Ectodermal cell (in vitro differentiated cells): ENCODE results near the gene HIVEP3. TPM values are rescaled to one million over a fixed set of nuclear protein-coding genes. Genes with fewer than 3 reads are reported as not detected.
"Not testable (repeated sequence)": the region's sequence is repeated elsewhere in the genome, so short reads cannot be mapped to it uniquely, and the experiment has no call there.

Source experiments
- H3K27ac ChIP-seq: 2 replicates; pipeline ENCODE4 v1.7.0; 2013; ENCODE audit warnings: mild to moderate bottlenecking, low read depth, low read length; ENCODE audit not compliant: insufficient read depth, poor library complexity, severe bottlenecking
- H3K27me3 ChIP-seq: 2 replicates; pipeline ENCODE4 v1.7.0; 2013; ENCODE audit warnings: mild to moderate bottlenecking, low read length; ENCODE audit not compliant: insufficient read depth, control insufficient read depth, poor library complexity, severe bottlenecking
- H3K36me3 ChIP-seq: one replicate; pipeline ENCODE4 v1.7.0; 2013; ENCODE audit warnings: low read length; ENCODE audit not compliant: control insufficient read depth, insufficient read depth
- H3K4me1 ChIP-seq: one replicate; pipeline ENCODE4 v1.7.0; 2013; ENCODE audit warnings: low read length; ENCODE audit not compliant: control insufficient read depth, insufficient read depth
- H3K4me3 ChIP-seq: 2 replicates; pipeline ENCODE4 v1.7.0; 2013; ENCODE audit warnings: low read depth, low read length, control low read depth; ENCODE audit not compliant: insufficient read depth
- H3K9me3 ChIP-seq: 2 replicates; pipeline ENCODE4 v1.7.0; 2013; ENCODE audit warnings: mild to moderate bottlenecking, low read length, moderate library complexity; ENCODE audit not compliant: control insufficient read depth
- WGBS, 2 experiments: methylation state at CpG; one replicate each; pipeline ENCODE4 v1.1.7; 2013; ENCODE audit warnings: missing lambda C conversion rate in 2 of 2; 5-methylcytosine and 5-hydroxymethylcytosine counted together
- polyA plus RNA-seq, 4 experiments: library from polyadenylated mRNA; stranded (reverse); fragments of 50-300 nt; gene quantifications; one replicate each; pipeline ENCODE4 v1.2.3, GENCODE V29; 2013

Gene HIVEP3
- polyA plus RNA-seq (2013, experiment 1 of 4): 0.85 TPM
- 0.75 TPM for polyA plus RNA-seq (2013, experiment 2 of 4)
- polyA plus RNA-seq (2013, experiment 3 of 4): 1.0 TPM
- polyA plus RNA-seq (2013, experiment 4 of 4): 1.1 TPM

DNA sequence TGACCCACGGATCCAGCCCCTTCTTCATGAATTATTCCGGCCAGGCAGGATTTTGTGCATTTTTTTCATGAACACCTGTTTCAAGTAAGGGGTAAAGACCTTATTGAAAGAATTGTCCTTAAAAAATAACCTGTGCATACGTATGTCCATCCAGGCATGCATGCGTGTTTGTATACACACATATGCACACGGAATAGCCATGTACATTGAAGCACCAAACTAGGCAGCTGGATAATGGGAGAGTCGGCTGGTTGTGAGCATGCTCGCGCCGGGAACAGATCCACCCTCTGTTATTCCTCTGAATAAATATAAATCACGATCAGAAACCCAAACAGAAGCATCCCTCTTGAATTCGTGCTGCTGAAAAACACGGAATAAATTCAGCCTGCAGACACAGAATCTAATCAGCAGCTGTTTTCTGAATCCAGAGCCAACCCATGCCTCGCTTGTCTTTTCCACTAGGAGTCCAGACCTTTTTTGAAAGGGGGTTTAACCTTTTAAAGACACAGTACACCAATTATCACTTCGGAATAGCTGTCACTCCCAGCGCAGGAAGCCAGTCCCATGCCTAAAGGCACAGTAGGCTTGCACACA is at the start of gene HIVEP3:
TSS of gene HIVEP3 (minus strand) at position 473 of the 594 bp plus-strand sequence.
- H3K27me3 ChIP-seq: peaks cover 40% of the 10 kb centered on the region
- 7 to 10% methylated on average over 14 to 15 of the region's 15 CpGs for WGBS, 2 experiments
- H3K36me3 ChIP-seq: no peaks in the 10 kb centered on the region
- H3K4me3 ChIP-seq: peak within 1 kb of the TSS; percentile 60
- no peak within 1 kb of the TSS for H3K27ac ChIP-seq
- H3K4me1 ChIP-seq: peaks cover 37% of the 10 kb centered on the region
- H3K9me3 ChIP-seq: no peaks in the 10 kb centered on the region

DNA sequence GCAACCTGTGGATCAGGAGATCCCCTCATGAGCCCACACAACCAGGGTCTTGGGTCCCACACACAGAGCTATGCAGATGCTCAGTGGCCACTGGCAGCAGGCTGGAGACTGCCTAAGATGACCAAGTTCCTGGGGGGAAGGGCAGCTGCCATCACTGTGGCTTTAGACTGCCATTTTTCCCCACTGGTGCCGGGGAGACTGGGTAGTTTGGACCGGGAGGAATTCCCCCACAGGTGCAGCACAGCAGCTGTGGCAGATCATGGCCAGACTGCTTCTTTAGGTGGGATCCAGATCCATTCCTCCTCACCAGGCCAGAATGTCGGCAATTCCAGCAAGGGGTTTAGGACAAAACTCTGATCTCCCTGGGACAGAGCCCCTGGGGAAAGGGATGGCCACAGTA is 45.7 kb upstream of the HIVEP3 start:
- 89 to 94% methylated on average over 3 of the region's 3 CpGs for WGBS, 2 experiments
- H3K9me3 ChIP-seq: no peaks in the 10 kb centered on the region

GRCh38 chr1:41963636-41964035 is 44.9 kb upstream of the HIVEP3 start:
- Histone ChIP-seq H3K9me3 (no peaks in the 10 kb centered on the region), H3K4me1 (no peaks in the 10 kb centered on the region)
- 90 to 98% methylated on average over 5 to 6 of the region's 6 CpGs for WGBS, 2 experiments

More for the DNA sequence above, 45.7 kb upstream of the HIVEP3 start:
- Histone ChIP-seq H3K27ac (no peak overlapping the region), H3K4me1 (no peaks in the 10 kb centered on the region), H3K36me3 (no peaks in the 10 kb centered on the region), H3K4me3 (no peak overlapping the region), H3K27me3 (no peaks in the 10 kb centered on the region)

DNA sequence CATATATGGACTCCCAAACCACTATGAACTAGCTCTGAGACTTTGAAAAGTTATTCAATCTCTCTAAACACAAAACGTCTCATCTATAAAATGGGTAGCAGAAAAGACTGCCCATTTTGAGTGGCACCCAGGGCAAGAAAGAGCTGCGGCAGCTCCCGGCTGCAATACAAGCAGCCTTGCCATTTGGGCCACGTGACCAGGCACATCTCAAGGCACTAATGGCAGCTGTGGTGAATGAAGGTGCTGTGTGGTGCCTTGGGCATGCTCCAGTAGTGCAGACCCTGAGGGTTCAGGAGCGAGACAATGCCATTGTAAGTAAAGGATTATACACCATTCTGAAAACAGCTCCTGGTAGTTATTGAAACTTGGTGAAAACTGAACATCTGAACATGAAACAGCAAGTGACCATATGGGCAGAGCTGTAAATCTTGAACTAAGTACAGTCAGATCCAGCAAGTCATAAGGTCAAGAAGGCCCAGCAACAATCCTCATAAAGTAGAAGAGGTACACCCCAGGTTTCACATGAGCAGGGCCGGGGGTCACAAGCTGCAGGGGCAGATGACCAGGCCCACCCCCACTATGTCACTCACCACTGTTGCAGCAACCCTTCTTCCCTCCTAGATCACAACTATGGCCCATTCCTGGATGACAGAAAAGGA is 39.4 kb upstream of the HIVEP3 start:
- Histone ChIP-seq H3K9me3 (no peaks in the 10 kb centered on the region), H3K4me1 (peaks cover 6% of the 10 kb centered on the region), H3K27me3 (no peaks in the 10 kb centered on the region), H3K36me3 (no peaks in the 10 kb centered on the region), H3K4me3 (no peak overlapping the region), H3K27ac (no peak overlapping the region)
- WGBS, 2 experiments: 94 to 95% methylated on average over 6 of the region's 6 CpGs

More at GRCh38 chr1:41963636-41964035, 44.9 kb upstream of the HIVEP3 start:
- no peak overlapping the region for H3K4me3 ChIP-seq
- H3K36me3 ChIP-seq: no peaks in the 10 kb centered on the region
- H3K27ac ChIP-seq: no peak overlapping the region
- H3K27me3 ChIP-seq: no peaks in the 10 kb centered on the region

GRCh38 chr1:41957568-41957967 is 38.8 kb upstream of the HIVEP3 start:
- Histone ChIP-seq H3K27me3 (no peaks in the 10 kb centered on the region), H3K4me1 (peaks cover 6% of the 10 kb centered on the region), H3K9me3 (no peaks in the 10 kb centered on the region), H3K36me3 (no peaks in the 10 kb centered on the region), H3K27ac (no peak overlapping the region), H3K4me3 (no peak overlapping the region)
- WGBS, 2 experiments: 92 to 98% methylated on average over 3 of the region's 3 CpGs

GRCh38 chr1:41955461-41956159 is 36.9 kb upstream of the HIVEP3 start:
- Histone ChIP-seq H3K4me3 (no peak overlapping the region), H3K27me3 (no peaks in the 10 kb centered on the region), H3K27ac (no peak overlapping the region), H3K4me1 (peaks cover 6% of the 10 kb centered on the region), H3K36me3 (no peaks in the 10 kb centered on the region), H3K9me3 (no peaks in the 10 kb centered on the region)
- 69% methylated on average over 9 of the region's 9 CpGs for WGBS, 2 experiments

DNA sequence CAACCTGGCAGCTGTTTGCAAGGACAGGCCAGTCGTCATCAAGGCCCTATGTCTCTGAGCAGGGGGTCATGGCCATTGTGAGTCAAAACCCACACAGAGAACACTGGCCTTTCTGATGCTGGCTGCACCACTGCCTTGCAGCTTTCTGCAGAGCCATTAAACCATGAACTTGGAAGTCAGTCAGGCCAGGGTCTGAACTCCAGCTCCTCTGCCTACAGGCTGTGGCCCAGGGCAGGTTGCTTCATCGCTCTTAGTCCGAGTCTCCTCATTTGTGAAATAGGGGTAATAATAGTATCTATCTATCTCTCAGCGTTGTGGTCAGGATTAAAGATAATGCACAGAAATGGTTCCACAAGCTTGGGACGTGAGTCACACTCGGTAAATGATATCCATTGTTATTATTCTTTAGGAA is 35.8 kb upstream of the HIVEP3 start:
- H3K27me3 ChIP-seq: no peaks in the 10 kb centered on the region
- H3K4me3 ChIP-seq: no peak overlapping the region
- no peak overlapping the region for H3K27ac ChIP-seq
- H3K36me3 ChIP-seq: no peaks in the 10 kb centered on the region
- WGBS, 2 experiments: 70 to 82% methylated on average over 6 of the region's 6 CpGs
- peaks cover 6% of the 10 kb centered on the region for H3K4me1 ChIP-seq
- H3K9me3 ChIP-seq: no peaks in the 10 kb centered on the region

DNA sequence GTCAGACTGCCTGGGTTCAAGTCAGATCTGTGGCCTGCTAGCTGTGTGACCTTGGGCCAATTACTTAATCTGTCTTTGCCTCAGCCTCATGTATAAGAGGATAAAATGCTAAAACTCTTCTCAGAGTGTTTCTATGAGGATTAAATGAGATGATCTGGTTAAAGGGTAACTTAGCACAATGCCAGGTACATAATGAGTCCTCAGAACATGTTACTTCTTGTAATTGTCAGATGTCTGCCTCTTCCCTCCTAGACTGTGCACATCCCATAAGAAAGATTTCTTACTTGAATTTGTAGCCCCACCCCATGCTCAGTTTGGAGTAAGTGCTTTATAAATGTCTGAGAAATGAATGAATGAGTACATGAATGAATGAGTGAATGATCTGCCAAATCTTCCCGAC is 34.6 kb upstream of the HIVEP3 start:
- Histone ChIP-seq H3K27me3 (no peaks in the 10 kb centered on the region), H3K27ac (no peak overlapping the region), H3K9me3 (no peaks in the 10 kb centered on the region), H3K4me3 (no peak overlapping the region), H3K36me3 (no peaks in the 10 kb centered on the region), H3K4me1 (peaks cover 6% of the 10 kb centered on the region)
- WGBS, 2 experiments: 88% methylated on average over 1 of the region's 1 CpG; no CpG with 5 or more reads in 1 of the 2 experiments

DNA sequence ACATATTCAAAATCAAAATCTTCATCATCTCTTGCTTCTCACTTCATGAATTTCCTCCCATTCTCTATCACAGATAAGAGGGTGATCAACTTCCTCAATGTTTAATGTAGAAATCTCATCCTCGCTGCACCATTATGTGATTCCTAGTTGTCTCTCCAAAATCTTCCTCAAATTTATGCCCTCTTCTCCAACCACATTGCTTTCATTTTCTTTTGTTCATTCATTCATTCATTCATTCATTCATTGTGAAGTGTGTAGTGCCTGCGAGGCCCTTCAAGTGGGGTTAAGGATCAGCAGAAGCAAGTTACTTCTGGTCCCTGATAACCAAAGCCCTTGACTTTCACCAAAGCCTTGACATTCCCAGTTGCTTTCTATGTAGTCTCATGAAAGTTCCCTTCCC is 33.5 kb upstream of the HIVEP3 start:
- no peak overlapping the region for H3K27ac ChIP-seq
- no peaks in the 10 kb centered on the region for H3K9me3 ChIP-seq
- no peak overlapping the region for H3K4me3 ChIP-seq
- no peaks in the 10 kb centered on the region for H3K36me3 ChIP-seq
- H3K27me3 ChIP-seq: no peaks in the 10 kb centered on the region
- WGBS, 2 experiments: 88 to 89% methylated on average over 2 of the region's 2 CpGs
- H3K4me1 ChIP-seq: peaks cover 6% of the 10 kb centered on the region

DNA sequence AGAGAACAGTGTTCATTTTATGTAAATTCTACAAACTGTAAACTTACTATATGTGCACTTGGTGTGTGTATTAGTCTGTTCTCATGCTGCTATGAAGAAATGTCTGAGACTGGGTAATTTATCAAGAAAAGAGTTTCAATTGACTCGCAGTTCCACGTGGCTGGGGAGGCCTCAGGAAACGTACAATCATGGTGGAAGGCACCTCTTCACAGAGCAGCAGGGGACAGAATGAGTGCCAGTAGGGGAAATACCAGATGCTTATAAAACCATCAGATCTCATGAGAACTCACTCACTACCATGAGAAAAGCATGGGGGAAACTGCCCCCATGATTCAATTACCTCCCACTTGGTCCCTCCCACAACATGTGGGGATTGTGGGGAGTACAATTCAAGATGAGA is 32.8 kb upstream of the HIVEP3 start:
- H3K27me3 ChIP-seq, H3K4me3 ChIP-seq, H3K4me1 ChIP-seq, H3K9me3 ChIP-seq, H3K36me3 ChIP-seq, H3K27ac ChIP-seq: not testable (repeated sequence)
- 84 to 86% methylated on average over 3 of the region's 3 CpGs for WGBS, 2 experiments
